GM18505 (cell line): ENCODE results near the gene RAF1.
"Not testable (repeated sequence)": the region's sequence is repeated elsewhere in the genome, so short reads cannot be mapped to it uniquely, and the experiment has no call there.

Experiments used
- ATAC-seq: cut with Tn5 transposase; IDR thresholded peaks from one replicate; pipeline ENCODE4 v1.9.1; 2021; ENCODE audit not compliant: unreplicated experiment
- POLR2A ChIP-seq: IDR thresholded peaks from 4 replicates; pipeline ENCODE4 v1.6.1; 2011; ENCODE audit warnings: borderline replicate concordance; ENCODE audit not compliant: insufficient read depth, insufficient read length; ENCODE audit errors: extremely low read depth

RAF1 gene

GRCh38 chr3:12692444-12692843 is 28.5 kb upstream of the RAF1 start:
- no peak for ATAC-seq

GRCh38 chr3:12689997-12690711 is 26.2 kb upstream of the RAF1 start:
- ATAC-seq = no peak
- no peak for TF ChIP-seq POLR2A

More at GRCh38 chr3:12692444-12692843, 28.5 kb upstream of the RAF1 start:
- TF ChIP-seq POLR2A = no peak

- no peak for ATAC-seq
- TF ChIP-seq POLR2A = no peak
Observed at GRCh38 chr3:12687948-12688347, 24.0 kb upstream of the RAF1 start.

GRCh38 chr3:12686096-12686495 is 22.2 kb upstream of the RAF1 start:
- no peak for ATAC-seq
- no peak for TF ChIP-seq POLR2A

- ATAC-seq = no peak
- no peak for TF ChIP-seq POLR2A
Observed at GRCh38 chr3:12681943-12682390, 18.1 kb upstream of the RAF1 start.

- no peak for TF ChIP-seq POLR2A
Observed at GRCh38 chr3:12681089-12681942, 17.4 kb upstream of the RAF1 start.

GRCh38 chr3:12679468-12679867 is 15.6 kb upstream of the RAF1 start:
- no peak for ATAC-seq
- TF ChIP-seq POLR2A = no peak

More at GRCh38 chr3:12681089-12681942, 17.4 kb upstream of the RAF1 start:
- no peak for ATAC-seq

GRCh38 chr3:12677616-12678015 is 13.7 kb upstream of the RAF1 start:
- ATAC-seq = no peak
- no peak for TF ChIP-seq POLR2A

- TF ChIP-seq POLR2A = no peak
- no peak for ATAC-seq
Observed at GRCh38 chr3:12675115-12675810, 11.3 kb upstream of the RAF1 start.

- ATAC-seq = not testable (repeated sequence)
Observed at GRCh38 chr3:12673956-12674736, 10.2 kb upstream of the RAF1 start.

GRCh38 chr3:12671120-12671450 is 7.2 kb upstream of the RAF1 start:
- no peak for TF ChIP-seq POLR2A
- no peak for ATAC-seq

- ATAC-seq = no peak
- TF ChIP-seq POLR2A = no peak
Observed at GRCh38 chr3:12670365-12671119, 6.6 kb upstream of the RAF1 start.
